SH-SY5Y (cell line): ENCODE measurements around the gene FOLR3.

Experiments
- GATA2 ChIP-seq: IDR thresholded peaks from 2 replicates; pipeline ENCODE4 v1.6.1; 2011; ENCODE audit warnings: mild to moderate bottlenecking, low read depth, low read length
- GATA3 ChIP-seq: IDR thresholded peaks from 2 replicates; pipeline ENCODE4 v1.6.1; 2011; ENCODE audit warnings: low read depth, mild to moderate bottlenecking, low read length, moderate library complexity

FOLR3 gene

DNA sequence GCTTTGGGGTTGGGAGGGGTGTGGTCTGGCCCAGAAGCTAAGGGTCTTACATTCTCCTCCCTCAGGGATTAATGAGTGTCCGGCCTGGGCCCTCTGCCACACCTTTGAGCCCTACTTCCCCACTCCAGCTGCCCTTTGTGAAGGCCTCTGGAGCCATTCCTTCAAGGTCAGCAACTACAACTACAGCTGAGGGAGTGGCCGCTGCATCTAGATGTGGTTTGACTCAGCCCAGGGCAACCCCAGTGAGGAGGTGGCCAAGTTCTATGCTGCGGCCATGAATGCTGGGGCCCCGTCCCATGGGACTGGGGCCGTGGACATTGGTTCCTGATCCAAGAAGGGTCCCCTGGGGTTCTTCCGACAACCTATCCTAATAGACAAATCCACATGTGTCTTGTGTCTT lies 42.1 kb downstream of the FOLR3 start:
- TF ChIP-seq GATA2 (no peak), GATA3 (no peak)

DNA sequence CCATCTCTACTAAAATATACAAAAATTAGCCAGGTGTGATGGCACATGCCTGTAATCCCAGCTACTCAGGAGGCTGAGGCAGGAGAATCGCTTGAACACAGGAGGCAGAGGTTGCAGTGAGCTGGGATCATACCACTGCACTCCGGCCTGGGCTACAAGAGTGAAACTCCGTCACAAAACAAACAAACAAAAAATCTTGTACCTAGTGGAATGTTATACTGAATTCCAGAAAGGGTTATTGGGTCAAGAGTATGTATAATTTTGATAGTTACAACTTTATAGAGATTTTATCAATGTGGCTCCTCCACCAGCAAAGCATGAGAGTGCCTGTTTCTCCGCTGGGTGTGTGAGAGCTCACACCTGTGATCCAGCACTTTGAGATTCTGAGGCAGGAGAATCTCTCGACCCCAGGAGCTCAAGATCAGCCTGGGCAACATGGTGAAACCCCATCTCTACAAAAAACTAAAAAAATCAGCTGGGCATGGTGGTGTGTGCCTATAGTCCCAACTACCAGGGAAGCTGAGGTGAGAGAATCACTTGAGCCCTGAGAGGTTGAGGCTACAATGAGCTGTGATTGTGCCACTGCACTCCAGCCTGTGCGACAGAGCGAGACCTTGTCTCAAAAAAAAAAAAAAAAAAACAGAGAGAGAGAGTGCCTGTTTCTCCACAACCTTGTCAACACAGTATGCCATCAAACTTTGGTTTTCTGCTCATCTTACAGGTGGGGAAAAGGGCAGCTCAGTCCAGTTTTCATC lies 43.7 kb downstream of the FOLR3 start:
- TF ChIP-seq GATA3 (no peak), GATA2 (no peak)

DNA sequence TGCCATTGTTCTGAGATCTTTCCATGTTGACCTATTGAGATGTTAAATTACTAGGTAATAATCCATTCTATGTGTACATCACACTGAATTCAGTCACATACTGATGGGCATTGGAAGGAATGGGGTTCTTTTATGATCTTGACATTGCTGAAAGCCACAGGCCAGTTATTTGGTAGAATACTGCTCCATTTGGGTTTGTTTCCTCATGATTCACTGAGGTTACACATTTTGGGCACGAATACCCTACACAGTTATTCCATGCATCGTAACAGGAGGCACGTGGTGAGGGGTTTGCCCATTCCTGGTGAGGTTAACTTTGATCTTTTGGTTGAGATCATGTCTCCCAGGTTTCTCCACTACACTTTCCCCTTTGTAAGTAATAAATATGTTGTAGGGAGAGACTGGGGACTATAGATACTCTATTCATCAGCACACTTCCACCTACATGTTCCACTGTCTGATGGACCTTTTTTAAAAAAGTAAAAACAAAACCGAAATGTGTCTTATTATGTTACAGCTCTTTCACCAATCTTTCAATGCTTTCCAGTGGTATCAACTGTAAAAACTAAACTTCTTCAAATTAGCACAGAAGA lies 44.4 kb downstream of the FOLR3 start:
- TF ChIP-seq GATA3 (no peak), GATA2 (no peak)

DNA sequence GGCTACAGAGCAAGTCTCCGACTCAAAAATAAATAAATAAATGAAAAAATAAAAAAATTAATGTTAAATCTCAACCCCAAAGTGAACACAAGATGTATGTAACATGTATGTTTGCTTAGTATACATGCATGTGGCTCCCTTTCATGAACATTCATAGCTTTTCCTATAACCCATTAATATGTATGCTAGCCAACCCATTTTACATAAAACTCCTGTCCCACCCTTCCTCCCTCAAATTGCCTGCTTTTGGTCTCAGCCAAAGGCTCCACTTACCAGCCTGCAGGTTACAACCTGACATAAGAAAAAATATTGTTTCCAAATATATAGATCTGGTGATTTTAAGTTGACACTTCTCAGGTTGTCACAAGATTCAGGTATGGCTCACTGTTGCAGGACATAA lies 52.7 kb downstream of the FOLR3 start:
- TF ChIP-seq GATA3 (no peak), GATA2 (no peak)
